Measurements from ENCODE around the gene IWS1.
"Not testable (repeated sequence)": the region's sequence is repeated elsewhere in the genome, so short reads cannot be mapped to it uniquely, and the experiment has no call there.

Gene IWS1

DNA sequence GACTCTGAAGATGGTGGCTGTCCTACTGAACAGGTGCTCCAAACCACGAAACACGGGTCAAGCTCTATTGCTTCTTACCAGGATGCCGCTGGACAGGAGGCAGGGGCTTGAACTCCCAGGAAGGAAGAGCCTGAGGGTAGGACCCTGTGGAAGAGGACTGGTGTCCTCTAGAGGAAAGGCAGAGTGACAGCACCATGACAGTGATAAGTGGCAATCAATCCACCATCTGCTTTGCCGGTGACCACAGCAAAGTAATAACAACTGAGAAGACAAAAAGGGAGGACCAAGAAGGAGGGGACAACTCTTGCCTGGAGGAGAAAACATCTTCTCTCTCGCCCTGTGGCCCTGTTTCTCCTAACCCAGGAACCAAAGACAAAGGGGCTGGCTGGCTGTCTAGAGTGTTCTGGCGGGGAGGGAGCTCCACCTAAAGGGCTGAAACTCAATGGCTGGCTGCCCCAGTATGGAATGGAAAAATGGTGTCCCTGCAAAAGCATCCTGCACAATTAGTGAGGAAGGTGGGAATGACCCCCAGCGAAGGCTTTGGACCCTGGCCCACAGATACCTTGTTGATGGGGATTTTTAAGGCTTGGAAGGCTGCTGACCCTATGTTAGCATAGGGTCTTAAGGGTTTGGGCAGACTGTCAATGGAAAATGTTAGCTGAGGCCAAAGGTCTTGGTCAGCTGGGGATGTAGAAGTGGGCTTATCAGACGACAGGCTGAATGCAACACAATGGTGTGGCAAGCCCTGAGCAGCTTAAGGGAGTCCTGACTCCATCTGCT lies 72.7 kb downstream of the IWS1 start:
- DNase-seq, result no peak

DNA sequence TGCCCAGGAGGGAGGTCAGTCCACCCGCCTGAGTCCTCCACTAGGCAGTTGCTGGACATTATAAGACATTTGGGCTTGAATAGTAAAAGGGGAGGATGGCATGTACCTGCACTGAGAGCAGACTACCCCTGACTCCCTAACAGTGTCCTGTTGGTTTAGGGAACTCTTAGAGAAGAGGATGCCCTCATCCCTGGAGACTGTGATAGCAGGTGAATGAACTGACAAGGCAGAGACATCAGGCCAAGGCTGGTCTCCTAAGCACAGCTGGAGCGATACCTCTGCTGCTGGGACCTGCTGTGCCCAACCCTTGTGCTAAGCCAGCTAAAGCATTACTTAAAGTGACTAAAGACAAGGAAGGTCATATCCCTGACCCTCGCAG lies 73.3 kb downstream of the IWS1 start:
- no peak for DNase-seq

DNA sequence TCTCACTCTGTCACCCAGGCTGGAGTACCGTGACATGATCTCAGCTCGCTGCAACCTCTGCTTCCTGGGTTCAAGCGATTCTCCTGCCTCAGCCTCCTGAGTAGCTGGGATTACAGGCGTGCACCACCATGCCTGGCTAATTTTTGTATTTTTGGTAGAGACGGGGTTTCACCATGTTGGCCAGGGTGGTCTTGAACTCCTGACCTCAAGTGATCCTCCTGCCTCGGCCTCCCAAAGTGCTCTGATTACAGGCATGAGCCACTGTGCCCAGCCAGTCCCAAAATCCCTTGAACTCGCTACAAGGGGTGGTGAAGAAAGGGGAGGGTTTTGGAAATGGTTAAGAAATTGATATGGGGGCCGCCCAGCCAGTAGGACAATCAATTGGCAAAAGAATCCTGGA lies 73.9 kb downstream of the IWS1 start:
- not testable (repeated sequence) for DNase-seq

DNA sequence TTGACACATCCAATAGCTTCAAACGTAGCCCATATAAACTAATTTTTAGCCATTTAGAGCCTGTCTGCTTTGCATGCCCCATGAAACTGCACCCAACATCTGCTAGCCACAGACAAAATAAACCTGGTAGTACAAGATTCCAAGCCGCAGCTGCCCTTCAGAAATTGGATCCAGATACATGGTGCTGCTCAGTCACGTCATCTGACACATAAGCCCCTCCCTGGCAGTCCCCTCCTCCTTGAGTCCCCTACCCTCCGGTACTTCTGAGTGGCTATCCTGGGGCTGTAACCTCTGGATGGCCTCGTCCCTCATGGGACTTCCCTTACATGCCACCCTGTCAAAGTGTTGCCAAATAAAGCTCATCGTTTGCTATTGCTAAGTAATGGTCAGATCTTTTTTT lies 74.3 kb downstream of the IWS1 start:
- DNase-seq, result no peak

DNA sequence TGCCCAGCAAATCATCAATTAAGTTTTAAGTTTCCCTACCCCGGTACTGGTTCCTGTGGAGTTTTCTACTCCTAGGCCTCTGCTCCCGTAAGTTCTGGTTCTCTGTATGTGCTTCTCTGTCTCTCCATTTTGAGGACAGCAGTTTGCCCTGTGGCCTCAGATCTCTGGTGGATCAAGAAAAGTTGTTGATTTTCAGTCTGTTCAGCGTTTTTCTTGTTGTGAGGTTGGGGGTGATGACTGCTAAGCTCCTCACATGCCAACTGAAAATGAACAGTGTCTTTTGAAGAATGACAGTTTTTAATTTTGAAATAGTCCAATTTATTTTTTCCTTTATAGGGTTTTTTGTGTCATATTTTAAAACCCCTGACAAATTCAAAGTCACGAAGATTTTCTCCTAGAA lies 76.4 kb downstream of the IWS1 start:
- DNase-seq, result no peak

DNA sequence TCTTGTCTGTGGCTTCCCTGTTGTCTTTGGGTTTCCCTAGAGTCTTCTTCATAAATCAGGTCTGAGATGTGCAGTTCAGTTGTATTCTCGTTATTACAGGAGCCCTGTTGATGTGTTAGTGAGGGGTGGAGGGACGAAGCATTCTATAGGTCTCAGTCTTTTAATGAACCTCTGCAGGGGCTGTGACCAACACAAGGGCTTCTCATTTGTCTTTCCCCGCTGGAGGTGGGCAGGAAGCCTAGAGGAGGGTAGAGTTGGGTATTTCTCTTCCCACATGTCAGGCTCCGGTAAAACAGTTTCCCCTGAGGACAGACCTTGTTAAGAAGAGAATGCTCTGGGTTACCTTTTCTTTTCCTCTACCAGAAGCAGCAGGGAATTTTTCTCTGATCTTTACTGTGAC lies 76.9 kb downstream of the IWS1 start:
- DNase-seq, result no peak

DNA sequence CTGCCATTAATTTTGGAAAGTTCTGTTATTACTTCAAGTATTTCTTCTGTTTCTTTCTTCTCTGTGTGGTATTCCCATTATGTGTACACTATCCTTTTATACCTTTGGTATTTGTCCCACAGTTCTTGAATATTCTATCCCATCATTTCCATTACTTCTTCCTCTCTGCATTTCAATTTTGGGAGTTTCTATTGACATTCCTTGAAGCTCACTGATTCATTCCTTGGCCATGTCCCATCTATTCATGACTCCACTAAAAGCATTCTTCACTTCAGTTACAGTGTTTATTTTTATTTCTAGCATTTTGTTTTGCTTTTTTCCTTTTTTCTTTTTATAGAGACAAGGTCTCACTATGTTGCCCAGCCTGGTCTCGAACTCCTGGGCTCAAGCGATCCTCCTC lies 77.8 kb downstream of the IWS1 start:
- DNase-seq, result no peak

DNA sequence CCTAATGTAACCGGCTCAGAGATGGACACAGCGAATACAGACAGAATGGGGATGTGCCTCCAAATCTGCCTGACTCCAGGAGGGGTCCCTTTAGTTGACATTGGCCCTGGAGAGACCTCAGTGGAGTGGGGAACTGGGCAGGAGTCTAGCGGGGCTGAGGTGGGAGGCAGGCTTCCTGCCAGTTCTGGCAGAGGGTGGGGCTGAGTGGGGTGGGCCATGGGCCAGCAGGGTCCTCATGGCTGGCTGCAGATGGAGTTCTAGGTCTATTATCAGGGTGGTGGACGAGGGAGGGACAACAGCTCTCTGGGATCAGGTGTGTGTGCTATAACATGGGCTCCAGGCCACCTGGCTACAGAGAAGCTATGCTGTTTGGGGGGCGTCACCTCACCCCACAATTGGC lies 86.9 kb downstream of the IWS1 start:
- no peak for DNase-seq

DNA sequence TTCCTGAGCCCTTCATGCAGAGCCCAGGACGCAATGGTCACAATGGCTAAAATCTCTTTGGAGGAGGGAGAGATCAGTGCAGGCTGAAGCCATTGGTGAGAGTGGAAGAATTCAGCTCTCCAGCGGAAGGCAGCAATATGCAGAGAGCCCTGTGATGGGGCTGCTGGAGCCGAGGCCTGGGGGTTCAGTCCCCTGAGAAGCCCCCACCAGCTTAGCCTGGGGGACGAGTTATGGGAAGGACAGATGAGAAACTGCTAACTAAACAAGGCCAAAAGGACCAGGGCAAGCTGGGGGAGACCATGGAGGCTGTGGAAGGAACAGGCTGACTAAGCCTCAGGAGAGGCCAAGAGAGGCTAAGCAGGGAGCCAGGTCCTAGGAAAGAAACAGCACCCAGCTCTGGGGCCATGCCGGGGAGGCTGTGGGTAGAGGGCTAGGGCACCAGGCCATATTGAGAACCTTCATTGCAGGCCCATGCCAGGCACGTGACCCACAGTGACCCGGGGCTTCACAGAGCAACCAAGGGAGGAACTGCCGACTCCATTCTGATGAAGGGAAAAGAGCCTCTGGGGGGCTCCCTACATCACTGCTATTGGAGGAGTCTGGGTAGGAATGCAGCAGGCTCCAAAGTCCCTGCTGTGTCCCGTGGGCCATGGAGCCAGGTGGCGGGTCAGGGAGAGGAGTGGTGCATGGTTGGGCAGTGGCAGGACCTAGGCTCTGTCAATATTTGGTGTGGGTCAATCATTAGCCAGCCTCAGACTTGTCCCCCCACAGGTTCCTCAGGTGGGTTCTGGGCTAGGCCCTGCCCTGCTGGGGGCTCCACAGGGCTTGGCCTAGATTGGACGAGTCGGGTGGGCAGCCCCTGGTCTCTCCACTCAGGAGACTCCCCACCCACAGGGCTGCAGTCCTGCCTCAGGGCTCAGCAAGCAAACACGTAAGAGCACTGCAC lies 88.2 kb downstream of the IWS1 start:
- no peak for DNase-seq

DNA sequence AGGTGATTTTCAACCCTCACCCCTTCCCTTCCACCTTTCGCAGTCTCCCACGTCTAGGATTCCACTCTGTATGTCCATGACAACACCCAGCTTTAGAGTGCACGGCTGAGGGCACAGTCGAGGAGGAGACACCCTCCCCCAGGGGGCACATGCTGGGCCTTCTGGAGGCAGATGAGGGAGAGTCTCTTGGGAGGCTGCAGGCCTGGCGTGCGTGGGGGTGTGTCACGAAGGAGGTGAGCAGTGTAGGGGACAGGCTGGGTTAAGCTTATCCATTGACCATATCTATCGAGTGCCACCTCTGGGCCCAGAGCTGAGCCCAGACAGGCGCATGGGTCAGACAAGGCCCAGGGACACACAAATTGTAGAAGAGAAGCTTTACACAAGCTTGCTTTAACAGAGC lies 89.2 kb downstream of the IWS1 start:
- DNase-seq, result no peak

DNA sequence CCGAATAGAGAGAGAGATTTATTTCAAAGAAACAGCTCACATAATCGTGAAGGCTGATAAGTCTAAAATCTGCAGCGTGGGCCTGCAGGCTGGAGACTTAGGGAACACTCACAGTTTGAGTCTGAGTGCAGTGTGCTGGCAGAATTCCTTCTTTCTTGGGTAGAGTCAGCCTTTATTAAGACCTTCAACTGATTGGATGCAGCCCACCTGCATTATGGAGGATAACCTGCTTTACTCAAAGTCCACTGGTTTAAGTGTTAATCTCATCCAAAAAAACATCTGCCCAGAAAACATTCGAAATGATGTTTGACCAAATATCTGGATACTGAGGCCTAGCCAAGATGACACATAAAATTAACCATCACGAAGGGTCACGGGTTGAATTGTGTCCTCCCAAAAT lies 91.8 kb downstream of the IWS1 start:
- no peak for DNase-seq

DNA sequence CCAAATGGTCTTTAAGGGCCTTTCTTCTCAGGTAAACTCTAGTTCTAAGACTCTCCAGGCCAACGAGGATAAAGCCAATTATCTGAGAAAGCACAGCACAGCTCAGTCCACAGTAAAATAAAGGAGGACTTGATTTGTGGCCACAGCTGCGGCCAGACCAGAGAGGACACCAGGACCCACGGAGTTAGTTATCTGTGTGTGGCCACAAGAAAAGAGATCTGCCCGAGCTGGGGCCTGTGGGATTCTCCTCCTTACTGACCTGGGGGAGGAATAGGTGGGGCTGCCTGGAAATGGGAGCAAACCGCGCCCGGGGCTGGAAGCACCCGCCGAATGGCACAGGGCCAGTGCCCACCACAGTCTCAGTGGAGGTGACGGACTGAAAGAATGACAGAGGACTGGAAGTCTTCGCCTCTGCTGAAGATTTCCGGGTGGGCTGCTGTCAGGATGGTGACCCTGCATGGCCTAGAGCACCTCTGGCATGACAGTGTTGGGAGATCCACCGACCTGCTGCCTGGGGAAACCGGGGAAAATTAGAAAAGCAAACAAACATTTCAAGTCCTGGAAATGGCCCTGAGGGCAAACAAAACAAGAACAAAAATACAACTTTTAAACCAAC lies 94.8 kb downstream of the IWS1 start:
- no peak for DNase-seq
